Astrocyte (in vitro differentiated cells and primary cell): Measurements from ENCODE around the gene ABLIM2.

ENCODE experiments used
- EZH2 ChIP-seq: IDR thresholded peaks from 2 replicates; pipeline ENCODE4 v1.6.1; 2012; ENCODE audit warnings: mild to moderate bottlenecking, low read length, inconsistent platforms; ENCODE audit not compliant: insufficient read depth
- TF ChIP-seq, protein P1 (sequence below): IDR thresholded peaks from 2 replicates; pipeline ENCODE4 v1.5.1; 2011; ENCODE audit warnings: low read depth, mild to moderate bottlenecking, inconsistent platforms, low read length, moderate library complexity; ENCODE audit not compliant: insufficient read depth

DNA sequence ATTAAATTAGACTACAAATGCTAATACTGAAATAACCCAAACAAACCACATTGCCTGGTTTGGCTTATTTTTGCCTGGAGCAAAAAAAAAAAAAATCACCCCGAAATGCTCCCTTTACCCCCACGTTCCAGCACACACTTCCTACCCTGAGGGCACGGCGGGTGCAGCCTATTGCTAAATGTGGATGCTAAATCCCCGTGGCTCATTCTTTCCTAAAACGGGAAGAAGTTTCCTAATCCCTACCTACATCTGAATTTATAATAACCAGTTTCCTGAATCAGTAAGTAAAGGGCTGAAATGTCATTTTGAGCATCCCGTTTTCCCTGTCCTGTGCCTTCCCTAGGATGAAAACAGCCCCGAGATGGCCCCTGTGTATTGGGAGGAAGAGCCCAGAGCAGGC lies 97.0 kb downstream of the ABLIM2 start:
- TF ChIP-seq, protein P1, sequence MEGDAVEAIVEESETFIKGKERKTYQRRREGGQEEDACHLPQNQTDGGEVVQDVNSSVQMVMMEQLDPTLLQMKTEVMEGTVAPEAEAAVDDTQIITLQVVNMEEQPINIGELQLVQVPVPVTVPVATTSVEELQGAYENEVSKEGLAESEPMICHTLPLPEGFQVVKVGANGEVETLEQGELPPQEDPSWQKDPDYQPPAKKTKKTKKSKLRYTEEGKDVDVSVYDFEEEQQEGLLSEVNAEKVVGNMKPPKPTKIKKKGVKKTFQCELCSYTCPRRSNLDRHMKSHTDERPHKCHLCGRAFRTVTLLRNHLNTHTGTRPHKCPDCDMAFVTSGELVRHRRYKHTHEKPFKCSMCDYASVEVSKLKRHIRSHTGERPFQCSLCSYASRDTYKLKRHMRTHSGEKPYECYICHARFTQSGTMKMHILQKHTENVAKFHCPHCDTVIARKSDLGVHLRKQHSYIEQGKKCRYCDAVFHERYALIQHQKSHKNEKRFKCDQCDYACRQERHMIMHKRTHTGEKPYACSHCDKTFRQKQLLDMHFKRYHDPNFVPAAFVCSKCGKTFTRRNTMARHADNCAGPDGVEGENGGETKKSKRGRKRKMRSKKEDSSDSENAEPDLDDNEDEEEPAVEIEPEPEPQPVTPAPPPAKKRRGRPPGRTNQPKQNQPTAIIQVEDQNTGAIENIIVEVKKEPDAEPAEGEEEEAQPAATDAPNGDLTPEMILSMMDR, result no peak
- no peak for TF ChIP-seq EZH2
